Stimulated activated CD4-positive, alpha-beta T cell treated with anti-CD3 and anti-CD28 coated beads, Interleukin-4, amount 100 ng/mL, for 48 hours (primary cell): Measurements from ENCODE around the gene CLDN14.
A peak's percentile ranks its signal among the peaks of the same experiment; 100 is the strongest.

Source experiments
- DNase-seq, 2 donors: peaks; one replicate each; pipeline ENCODE4 v3.0.0-alpha.2; 2020; ENCODE audit warnings: low read depth in 2 of 2

CLDN14 gene

DNA sequence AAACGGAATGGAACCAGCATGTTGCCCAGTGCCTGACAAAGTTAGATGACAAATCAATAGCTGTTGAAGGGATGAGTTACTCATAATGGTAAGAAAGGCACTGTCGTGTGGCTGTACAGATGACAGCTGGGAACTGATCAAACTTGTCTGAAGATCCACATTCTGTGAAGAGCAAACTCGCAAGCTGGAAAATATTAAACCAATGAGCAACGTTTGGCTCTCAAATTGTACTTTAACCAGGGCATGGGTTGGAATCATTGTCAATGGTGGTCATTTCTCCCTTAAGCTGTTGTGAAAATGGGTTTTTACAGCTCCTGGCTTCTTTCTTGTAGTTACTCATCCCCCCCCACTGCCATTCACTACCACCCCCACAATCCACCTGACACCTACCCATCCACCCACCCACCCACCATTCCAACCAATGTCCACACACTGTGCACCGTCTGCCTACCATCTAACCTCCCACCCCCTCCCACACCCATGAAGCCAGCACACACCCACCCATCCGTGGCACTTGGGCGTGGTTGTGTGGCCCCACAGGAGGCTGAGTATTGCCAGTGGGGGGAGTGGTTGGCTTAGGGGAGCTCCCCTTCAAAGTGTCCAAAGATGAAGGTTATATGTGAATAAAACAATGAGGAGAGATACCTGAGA, 46.7 kb downstream of the CLDN14 start:
- DNase-seq = no peak

DNA sequence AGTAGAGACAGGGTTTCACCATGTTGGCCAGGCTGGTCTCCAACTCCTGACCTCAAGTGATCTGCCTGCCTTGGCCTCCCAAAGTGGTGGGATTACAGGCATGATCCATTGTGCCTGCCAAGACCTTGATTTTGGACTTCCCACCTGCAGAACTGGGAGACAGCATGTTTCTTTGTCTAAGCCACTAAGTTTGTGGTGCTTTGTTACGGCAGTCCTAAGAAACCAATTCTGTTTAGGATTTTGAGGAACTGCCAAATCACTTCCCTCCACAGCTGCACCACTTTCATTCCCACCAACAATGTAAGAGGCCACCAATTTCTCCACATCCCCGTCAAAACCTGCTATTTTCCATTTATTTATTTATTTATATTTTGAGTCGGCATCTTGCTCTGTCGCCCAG, 48.7 kb downstream of the CLDN14 start:
- DNase-seq = no peak

DNA sequence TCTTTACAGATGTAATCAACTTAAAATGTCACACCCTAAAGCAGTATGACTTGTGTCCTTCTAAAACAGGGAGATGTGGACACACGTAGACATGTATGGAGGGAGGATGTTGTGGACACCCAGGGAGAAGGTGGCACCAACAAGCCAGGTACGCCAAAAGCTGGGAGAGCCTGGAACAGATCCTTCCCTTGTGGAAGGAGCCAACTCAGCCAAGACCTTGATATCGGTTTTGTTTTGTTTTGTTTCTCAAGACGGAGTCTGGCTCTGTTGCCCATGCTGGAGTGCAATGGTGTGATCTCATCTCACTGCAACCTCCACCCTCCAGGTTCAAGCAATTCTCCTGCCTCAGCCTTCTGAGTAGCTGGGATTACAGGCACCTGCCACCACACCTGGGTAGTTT, 49.1 kb downstream of the CLDN14 start:
- no peak for DNase-seq

DNA sequence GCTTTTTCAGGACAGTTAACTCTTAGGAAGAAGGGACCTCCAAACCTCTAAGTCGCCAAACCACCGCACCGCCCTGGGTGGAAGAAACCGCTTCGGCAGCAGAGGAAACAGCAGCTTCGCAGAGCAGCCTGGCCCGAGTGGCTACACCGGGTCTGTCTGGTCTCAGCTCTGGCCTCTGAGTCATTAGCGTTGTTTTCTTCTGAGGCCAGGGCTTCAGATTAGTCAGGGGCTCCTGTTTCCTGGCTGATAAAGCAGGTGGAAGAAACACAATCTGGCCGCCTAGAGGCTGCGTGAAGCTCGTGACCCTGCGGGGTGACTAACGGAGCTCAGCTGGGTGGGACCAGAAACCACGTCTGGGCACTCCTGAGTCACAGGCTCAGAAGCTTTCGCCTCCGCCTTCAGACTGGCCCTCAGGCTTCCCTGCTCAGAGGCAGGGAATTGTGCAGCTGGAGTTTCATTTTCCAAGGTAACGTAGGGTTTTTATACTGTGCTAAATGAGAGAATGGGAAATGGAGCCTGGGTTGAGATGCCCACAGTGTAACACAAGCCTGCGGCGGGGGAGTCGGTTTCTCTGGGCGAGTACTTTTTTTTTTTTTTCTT, 49.9 kb downstream of the CLDN14 start:
- DNase-seq = peak; percentile 62 to 77

DNA sequence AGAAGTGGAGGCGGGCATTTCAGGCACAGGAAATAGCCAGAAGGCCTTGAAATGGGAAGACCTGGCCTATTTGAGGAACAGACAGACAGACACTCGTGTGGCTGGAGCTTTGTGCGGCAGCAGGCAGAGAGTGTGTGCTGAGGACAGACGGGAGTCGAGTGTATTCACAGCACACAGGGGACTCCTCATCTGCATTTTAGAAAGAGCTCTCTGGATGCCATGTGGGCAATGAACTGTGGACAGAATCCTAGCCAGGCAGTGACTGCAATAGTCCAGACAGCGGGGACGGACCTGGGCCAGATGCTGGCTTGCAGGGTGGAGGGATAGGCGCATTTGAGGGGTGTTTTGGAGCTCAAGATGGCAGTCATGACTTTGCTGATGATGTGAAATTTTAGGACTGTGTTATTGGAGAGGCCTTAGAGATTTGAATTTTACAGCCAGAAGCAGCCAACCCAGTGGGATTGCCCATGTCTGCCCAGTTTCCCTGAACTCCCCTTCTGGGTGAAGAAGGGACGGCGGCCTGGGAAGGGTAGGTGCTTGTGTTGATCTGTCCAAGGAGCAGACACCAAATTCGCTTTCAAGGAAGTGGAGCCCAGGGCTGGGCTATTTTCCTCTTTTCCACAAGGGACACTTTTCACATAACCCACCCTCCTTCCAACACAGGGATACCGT, 51.0 kb downstream of the CLDN14 start:
- DNase-seq = no peak

DNA sequence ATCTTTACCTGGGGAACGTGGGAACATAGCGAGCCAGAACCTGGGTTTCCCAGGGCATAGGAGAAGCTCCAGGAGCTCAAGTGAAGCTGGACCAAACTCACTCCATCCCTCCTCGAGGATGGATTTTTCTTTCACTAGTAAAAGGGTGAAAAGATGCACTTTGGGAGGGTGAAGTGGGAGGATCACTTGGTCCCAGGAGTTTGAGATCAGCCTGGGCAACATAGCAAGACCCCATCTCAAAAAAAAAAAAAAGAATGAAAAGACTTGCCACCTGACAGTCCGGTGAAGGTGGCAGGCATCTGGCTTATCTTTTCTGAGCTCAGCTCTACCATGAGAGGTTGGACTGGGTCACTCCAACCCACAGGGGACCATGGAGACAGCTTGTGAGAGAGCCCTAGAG, 52.4 kb downstream of the CLDN14 start:
- no peak for DNase-seq

DNA sequence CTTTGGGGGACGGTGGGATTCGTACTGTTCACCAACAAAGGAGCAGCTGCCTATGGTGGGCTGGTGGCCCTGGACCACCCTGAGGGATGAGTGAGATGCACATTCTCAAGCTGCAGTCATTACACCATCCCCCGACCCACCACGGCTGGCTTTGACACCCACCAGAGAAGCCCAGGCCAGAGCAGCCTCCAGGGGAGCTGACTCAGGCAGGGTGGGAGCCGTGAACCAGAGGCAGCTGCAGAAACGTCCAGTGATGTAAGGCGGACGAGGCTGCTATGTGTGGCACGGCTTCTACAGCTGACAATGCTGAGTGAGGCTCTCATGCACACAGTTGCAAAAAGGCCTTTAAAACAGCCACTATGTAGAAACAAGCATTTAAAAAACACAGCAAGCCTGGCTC, 54.6 kb downstream of the CLDN14 start:
- DNase-seq = no peak

DNA sequence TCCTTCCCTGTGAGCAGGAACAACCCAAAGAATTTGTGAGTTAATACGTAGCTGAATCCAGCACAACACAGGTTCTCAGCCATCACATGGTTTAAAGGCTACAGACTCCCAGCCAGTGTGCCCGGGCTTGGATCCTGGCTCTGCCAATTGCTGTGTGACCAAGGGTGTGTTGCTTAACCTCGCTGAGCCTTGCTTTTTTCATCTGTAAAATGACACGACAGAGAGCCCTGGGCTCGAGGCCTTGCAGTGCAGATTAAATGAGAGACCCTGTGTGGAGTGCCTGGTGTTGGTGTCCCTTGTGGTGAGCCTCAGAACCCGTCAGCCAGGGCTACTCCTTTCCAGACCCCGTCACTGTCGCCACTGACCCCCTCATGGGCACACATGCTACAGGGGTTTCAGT, 55.3 kb downstream of the CLDN14 start:
- no peak for DNase-seq

DNA sequence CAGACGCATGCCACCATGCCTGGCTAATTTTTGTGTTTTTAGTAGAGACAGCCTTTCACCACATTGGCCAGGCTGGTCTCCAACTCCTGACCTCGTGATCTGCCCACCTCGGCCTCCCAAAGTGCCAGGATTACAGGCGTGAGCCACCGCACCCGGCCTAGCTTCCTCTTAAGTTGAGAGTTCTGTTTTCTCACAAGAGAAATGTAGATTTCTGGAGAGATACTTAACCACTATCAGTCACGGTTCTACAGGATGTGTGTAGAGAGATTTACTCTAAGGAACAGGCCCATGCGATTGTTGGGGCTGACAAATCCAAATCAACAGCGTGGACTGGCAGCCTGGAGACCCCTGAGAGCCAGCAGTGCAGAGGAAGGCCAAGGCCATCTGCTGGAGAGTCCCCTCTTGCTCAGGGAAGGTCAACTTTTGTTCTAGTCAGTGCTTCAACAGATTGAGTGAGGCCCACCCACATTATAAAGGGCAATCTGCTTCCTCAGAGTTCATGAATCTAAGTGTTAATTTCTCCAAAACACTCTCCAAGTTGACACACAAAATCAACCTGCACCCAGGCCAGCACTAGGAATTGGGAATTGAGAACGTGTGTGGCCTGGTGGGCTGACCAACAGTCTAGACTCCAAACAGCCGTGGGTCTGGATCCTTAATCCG, 56.0 kb downstream of the CLDN14 start:
- no peak for DNase-seq

DNA sequence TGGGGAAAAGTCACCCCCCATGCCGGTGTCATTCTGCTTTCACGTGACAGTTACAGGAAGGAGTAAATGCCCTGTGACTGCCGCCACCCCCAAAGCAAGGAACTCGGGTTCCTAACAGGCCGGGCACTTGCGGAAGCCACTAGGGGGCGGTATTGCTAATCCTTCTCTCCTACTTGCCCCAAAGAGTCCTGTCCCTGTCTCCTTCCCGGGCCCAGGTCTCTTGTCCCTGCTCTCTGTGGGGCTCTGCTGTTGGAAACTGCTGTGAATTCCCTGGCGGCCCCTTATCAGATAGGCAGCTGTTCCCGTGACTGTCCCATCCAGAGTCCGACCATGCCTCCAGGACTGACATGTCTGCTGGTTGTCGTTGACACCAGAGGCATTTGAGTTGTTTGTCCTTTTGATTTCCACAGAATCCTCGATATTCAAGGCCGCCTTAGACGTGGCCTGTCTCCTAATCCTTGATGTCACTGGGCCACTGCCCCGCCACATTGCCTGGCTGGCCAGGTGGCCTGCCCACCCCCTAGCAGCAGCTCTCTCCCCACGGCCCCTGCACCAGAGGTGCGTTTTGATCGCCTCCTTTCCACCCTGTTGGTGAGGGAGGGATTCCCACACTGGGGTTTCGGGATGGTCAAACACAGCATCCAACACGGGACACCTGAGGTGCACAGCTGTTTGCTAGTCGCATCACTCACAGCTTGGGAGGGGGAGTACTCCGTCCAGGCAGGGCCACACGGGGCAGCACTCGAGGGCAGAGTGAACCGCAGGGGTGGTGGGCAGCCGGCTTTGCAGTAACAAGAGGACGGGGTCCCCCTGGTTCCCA, 57.4 kb downstream of the CLDN14 start:
- DNase-seq = peak; percentile 19 to 37

DNA sequence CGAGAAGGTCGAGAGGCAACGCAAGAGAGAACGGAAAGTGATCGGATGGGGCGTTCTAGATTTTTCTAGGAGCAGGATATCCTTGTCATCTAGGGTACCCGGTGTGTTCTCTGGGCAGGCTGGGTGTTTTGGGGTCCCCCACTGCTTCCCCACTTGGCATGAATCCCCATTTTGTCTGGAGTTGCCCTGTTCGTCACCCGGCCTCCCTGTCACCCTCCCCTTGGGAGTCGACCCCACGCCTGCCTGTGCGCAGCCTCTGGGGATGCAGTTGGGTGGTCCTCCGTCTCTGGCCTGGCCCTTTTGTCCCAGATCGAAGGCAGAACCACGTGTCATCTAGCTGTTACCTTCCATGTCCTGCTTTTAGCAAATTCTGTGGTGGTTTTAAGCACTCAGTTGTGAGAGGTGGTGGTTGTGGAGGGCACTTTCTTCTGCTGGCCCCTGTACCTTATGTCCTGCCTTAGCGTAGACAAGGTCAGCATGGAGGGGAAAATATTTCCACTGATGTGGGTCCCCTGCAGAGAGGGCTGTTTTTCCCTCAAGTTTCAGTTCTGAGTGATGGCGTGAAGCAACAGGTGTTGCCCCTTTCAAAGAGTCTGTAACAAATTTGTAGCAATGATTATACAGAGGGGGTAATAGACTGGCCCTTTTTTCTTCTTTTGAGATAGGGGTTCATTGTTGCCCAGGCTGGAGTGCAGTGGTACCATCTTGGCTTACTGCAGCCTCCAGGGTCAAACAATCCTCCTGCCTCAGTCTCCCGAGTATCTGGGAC, 59.2 kb downstream of the CLDN14 start:
- DNase-seq = no peak

DNA sequence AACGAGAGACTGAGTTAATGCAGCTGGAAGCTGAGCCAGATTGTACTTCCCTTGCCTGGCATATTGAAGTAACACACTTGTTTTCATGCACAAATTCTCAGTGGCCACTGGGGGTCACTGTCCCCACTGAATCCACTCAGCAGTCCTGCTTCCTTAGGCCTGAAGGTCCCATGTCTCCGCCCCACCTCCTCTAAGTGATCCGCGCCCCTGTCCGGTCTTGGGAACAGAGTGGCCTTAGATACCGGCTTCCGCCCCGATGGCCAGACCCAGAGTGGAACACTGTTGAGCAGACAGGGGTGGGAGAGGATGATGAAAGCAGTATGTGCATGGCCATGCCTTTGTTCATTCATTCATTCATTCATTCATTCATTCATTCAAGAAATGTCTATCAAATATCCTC, 59.9 kb downstream of the CLDN14 start:
- DNase-seq = peak; percentile 26 to 27

DNA sequence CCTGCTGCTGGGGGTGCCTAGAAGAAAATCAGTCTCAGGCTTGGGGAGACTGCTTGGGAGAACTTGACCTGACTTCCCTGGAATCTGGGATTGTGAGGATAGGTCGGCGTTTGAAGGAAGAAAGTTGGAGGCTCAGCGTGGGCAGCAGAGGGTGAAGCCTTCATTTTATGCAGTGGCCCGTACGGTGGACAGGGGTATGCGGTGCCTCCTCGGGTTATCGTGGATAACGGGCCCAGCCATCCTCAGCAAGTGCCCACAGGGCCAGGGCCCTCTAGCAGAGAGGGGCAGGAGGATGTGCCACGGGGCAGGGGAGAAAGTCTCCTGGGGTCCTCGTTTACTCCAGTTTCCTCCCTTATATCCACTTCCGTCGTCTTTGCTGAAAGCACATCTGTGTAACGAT, 60.7 kb downstream of the CLDN14 start:
- no peak for DNase-seq

DNA sequence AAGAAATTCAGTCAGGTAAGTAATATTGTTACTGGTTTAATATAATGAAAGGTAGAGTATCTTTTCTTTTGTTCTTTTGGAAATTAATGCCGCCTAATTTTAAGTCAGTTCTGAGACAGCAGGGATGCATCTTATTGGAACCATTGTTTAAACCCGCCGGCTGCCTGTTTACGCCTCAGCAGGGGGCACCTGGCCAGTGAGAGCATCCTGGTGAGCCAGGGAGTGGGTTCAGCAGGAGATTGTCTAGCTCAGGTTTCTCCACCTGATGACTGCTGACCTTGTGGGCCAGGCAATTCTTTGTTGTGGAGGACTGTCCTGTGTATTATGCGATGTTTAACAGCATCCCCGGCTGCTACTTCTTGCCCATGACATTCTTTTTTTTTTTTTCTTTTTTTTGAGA, 64.5 kb downstream of the CLDN14 start:
- DNase-seq = no peak

DNA sequence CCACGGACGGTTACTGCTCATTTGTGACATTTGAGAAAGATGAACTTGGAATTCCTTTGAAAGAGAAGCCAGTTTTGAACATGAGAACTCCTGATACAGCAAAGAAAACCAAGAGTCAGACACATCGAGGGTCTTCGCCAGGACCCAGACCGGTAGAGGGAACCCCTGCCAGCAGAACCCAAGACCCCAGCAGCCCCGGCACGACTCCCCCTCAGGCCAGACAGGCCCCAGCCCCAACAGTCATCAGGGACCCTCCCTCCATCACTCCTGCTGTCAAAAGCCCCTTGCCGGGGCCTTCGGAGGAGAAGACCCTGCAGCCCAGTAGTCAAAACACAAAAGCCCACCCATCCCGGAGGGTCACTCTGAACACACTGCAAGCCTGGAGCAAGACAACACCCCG, 67.0 kb downstream of the CLDN14 start:
- DNase-seq = no peak

DNA sequence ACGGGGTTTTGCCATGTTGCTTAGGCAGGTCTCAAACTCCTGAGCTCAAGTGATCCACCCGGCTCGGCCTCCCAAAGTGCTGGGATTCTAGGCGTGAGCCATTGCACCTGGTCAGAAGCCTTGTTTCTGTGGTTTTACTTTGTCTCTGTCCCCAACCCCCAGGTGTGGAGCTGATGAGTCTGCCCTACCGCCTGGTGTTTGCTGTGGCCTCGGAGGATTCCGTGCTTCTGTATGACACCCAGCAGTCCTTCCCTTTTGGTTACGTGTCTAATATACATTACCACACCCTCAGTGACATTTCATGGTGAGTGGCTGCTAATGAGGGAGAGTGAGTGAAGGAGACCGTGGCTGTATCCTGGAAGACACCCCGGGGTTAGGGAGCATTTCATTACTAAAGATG, 68.6 kb downstream of the CLDN14 start:
- DNase-seq = no peak
